K562 (cell line): ENCODE data around the gene PPM1H. TPM values are rescaled to one million over a fixed set of nuclear protein-coding genes. Genes with fewer than 3 reads are reported as not detected.

Source experiments
- ATAC-seq: fragments of 200-7000 bp; cut with Tn5 transposase; 3 replicates; pipeline ENCODE4 v1.9.1; 2020; ENCODE audit warnings: moderate library complexity
- BruUV-seq: library from RNA; stranded (reverse); fragments of 400-500 nt; replicated peaks from 2 replicates; lab custom pipeline; 2021; lab: Mats Ljungman, UMichigan
- CTCF ChIA-PET: fragments of 300-600 bp; formaldehyde crosslinking; extraction: SDS; loops from one replicate; lab custom pipeline; 2021; ENCODE audit warnings: low intra/inter-chr PET ratio; lab: Yijun Ruan, JAX
- POLR2A ChIA-PET: fragments of 300-600, 350-650 bp; sonication (Branson Sonifier 250); formaldehyde crosslinking; extraction: SDS; loops from one replicate; lab custom pipeline; 2021; ENCODE audit warnings: antibody characterized with exemption, inconsistent platforms; lab: Yijun Ruan, JAX
- DNase-seq, 4 experiments: peaks; one replicate each; pipeline versions ENCODE4 v3.0.0 to v3.0.0-alpha.2; 2011 to 2018; ENCODE audit warnings: low spot score in 3 of 4, mixed read lengths in 3 of 4; ENCODE audit errors: extremely low read depth in 1 of 4
- FAIRE-seq: peaks from 2 replicates; lab custom pipeline; 2011; peaks lifted over from hg19 to GRCh38; lab: Jason Lieb, UNC
- H2AFZ ChIP-seq: 2 replicates; pipeline ENCODE4 v1.6.0; 2011; ENCODE audit warnings: low read depth, low read length, control low read depth, inconsistent platforms
- H3K27ac ChIP-seq: fragments of 200-600 bp; 3 replicates; pipeline ENCODE4 v1.8.0; 2011; ENCODE audit warnings: low read depth, mild to moderate bottlenecking, control low read depth, inconsistent platforms, low read length, moderate library complexity, mixed read lengths; ENCODE audit errors: extremely low read depth
- H3K27me3 ChIP-seq, 2 experiments: fragments of 300-600 bp in 1 of 2; 2 replicates in 1 of 2; 3 replicates in 1 of 2; pipeline versions ENCODE4 v1.6.0 to v1.8.0; 2011; ENCODE audit warnings: inconsistent platforms in 2 of 2, low read length in 2 of 2, mild to moderate bottlenecking in 1 of 2, mixed read lengths in 1 of 2, moderate library complexity in 1 of 2; ENCODE audit not compliant: control insufficient read depth in 2 of 2, insufficient read depth in 2 of 2
- H3K36me3 ChIP-seq: fragments of 300-600 bp; 3 replicates; pipeline ENCODE4 v1.8.0; 2011; ENCODE audit warnings: mild to moderate bottlenecking, low read length, inconsistent platforms; ENCODE audit not compliant: control insufficient read depth, insufficient read depth
- H3K4me1 ChIP-seq, 2 experiments: fragments of 200-600 bp in 1 of 2; replicated peaks in 1 of 2; 2 replicates in 1 of 2; 3 replicates in 1 of 2; pipeline versions ENCODE4 v1.5.1 to v1.8.0; 2011; ENCODE audit warnings: inconsistent platforms in 2 of 2, low read length in 2 of 2, mild to moderate bottlenecking in 1 of 2, mixed read lengths in 1 of 2, moderate library complexity in 1 of 2; ENCODE audit not compliant: control insufficient read depth in 2 of 2, insufficient read depth in 2 of 2
- H3K4me2 ChIP-seq: 2 replicates; pipeline ENCODE4 v1.6.1; 2011; ENCODE audit warnings: low read length, control low read depth, inconsistent platforms, mixed read lengths; ENCODE audit not compliant: insufficient read depth
- H3K4me3 ChIP-seq: fragments of 200-600 bp; sonication (generic), shearing (Covaris generic); 2 replicates; pipeline ENCODE4 v1.5.1; 2016; ENCODE audit warnings: control low read depth, inconsistent platforms
- H3K79me2 ChIP-seq: fragments of 200-600 bp; 3 replicates; pipeline ENCODE4 v1.8.0; 2011; ENCODE audit warnings: low read length, inconsistent platforms; ENCODE audit not compliant: control insufficient read depth, insufficient read depth
- H3K9ac ChIP-seq, 2 experiments: 2 replicates each; pipeline versions ENCODE4 v1.6.0 to v1.6.1; 2011; ENCODE audit warnings: low read depth in 2 of 2, low read length in 2 of 2, control low read depth in 1 of 2, inconsistent platforms in 1 of 2, mild to moderate bottlenecking in 1 of 2, mixed read lengths in 1 of 2; ENCODE audit not compliant: insufficient read depth in 1 of 2
- H3K9me1 ChIP-seq: one replicate; pipeline ENCODE4 v1.6.0; 2011; ENCODE audit warnings: inconsistent platforms, mild to moderate bottlenecking, low read length, moderate library complexity; ENCODE audit not compliant: control insufficient read depth, insufficient read depth
- H3K9me3 ChIP-seq: replicated peaks from 2 replicates; pipeline ENCODE4 v1.5.1; 2011; ENCODE audit warnings: low read depth, low read length, inconsistent platforms; ENCODE audit not compliant: control insufficient read depth, insufficient read depth
- H4K20me1 ChIP-seq: replicated peaks from 2 replicates; pipeline ENCODE4 v1.6.1; 2011; ENCODE audit warnings: low read length, inconsistent platforms, mixed read lengths; ENCODE audit not compliant: control insufficient read depth, insufficient read depth
- ARID1B ChIP-seq: fragments of 450-650 bp; IDR thresholded peaks from 2 replicates; pipeline ENCODE4 v1.6.1; 2016; ENCODE audit warnings: antibody characterized with exemption, mild to moderate bottlenecking, inconsistent platforms
- CBX2 ChIP-seq: fragments of 200-600 bp; sonication (generic); IDR thresholded peaks from one replicate; pipeline ENCODE4 v1.6.1; 2012; ENCODE audit warnings: mild to moderate bottlenecking, low read length, inconsistent platforms; ENCODE audit not compliant: insufficient read depth, poor library complexity, severe bottlenecking
- CBX5 ChIP-seq: IDR thresholded peaks from 2 replicates; pipeline ENCODE4 v1.6.1; 2014; ENCODE audit warnings: low read depth, borderline replicate concordance
- ETS2 ChIP-seq: IDR thresholded peaks from 2 replicates; pipeline ENCODE4 v1.6.1; 2016; ENCODE audit warnings: borderline replicate concordance, missing genetic modification characterization, mild to moderate bottlenecking, moderate library complexity, missing compliant biosample characterization; ENCODE audit not compliant: poor library complexity, severe bottlenecking
- HMG20A ChIP-seq: fragments of 450-650 bp; formaldehyde crosslinking; conservative IDR thresholded peaks from 2 replicates; pipeline ENCODE4 v1.4.0; 2020; ENCODE audit warnings: mild to moderate bottlenecking, mixed read lengths
- HMGN3 ChIP-seq: IDR thresholded peaks from 2 replicates; pipeline ENCODE4 v1.6.1; 2011; ENCODE audit warnings: borderline replicate concordance, low read depth, mild to moderate bottlenecking, mixed read lengths, low read length; ENCODE audit not compliant: insufficient read length; ENCODE audit errors: extremely low read depth
- LARP7 ChIP-seq: fragments of 450-650 bp; IDR thresholded peaks from 2 replicates; pipeline ENCODE4 v1.6.1; 2016
- MCM2 ChIP-seq: fragments of 450-650 bp; IDR thresholded peaks from 2 replicates; pipeline ENCODE4 v1.6.1; 2017; ENCODE audit warnings: low read depth, mild to moderate bottlenecking
- MEF2D ChIP-seq: conservative IDR thresholded peaks from 2 replicates; pipeline ENCODE4 v1.6.1; 2016; ENCODE audit warnings: low read depth, missing genetic modification characterization, missing compliant biosample characterization
- RBBP5 ChIP-seq: fragments of 200-600 bp; sonication (generic); IDR thresholded peaks from 2 replicates; pipeline ENCODE4 v1.6.1; 2012; ENCODE audit warnings: borderline replicate concordance, mild to moderate bottlenecking, low read length, control low read depth, inconsistent platforms; ENCODE audit not compliant: insufficient read depth, poor library complexity, severe bottlenecking
- RBFOX2 ChIP-seq: fragments of 200-400 bp; formaldehyde crosslinking; IDR thresholded peaks from 2 replicates; pipeline ENCODE4 v1.6.1; 2017; ENCODE audit warnings: low read depth, mild to moderate bottlenecking, low read length, moderate library complexity
- RBM25 ChIP-seq: fragments of 200-400 bp; formaldehyde crosslinking; IDR thresholded peaks from 2 replicates; pipeline ENCODE4 v1.6.1; 2018; ENCODE audit warnings: low read length, low read depth, moderate library complexity; ENCODE audit not compliant: severe bottlenecking
- THRAP3 ChIP-seq: fragments of 450-650 bp; IDR thresholded peaks from 2 replicates; pipeline ENCODE4 v1.6.1; 2016; ENCODE audit warnings: mild to moderate bottlenecking, inconsistent platforms, borderline replicate concordance
- ZC3H11A ChIP-seq: IDR thresholded peaks from 2 replicates; pipeline ENCODE4 v1.6.1; 2012; ENCODE audit warnings: low read depth, low read length, improper control_type of control experiment
- ZNF124 ChIP-seq: sonication (generic); formaldehyde crosslinking; IDR thresholded peaks from 2 replicates; pipeline ENCODE4 v1.8.1; 2022; ENCODE audit warnings: missing genetic modification reagents
- ZNF384 ChIP-seq: IDR thresholded peaks from 2 replicates; pipeline ENCODE4 v1.6.1; 2012; ENCODE audit warnings: low read depth, low read length, improper control_type of control experiment
- ZNF668 ChIP-seq: fragments of 250-450 bp; sonication (Bioruptor Pico); IDR thresholded peaks from 2 replicates; pipeline ENCODE4 v1.8.0; 2022; ENCODE audit warnings: mild to moderate bottlenecking, inconsistent platforms
- WGBS: fragments of 100-300 bp; shearing (Covaris generic); methylation state at CpG from one replicate; pipeline ENCODE4 v1.1.6; 2016; ENCODE audit warnings: low coverage, mixed read lengths; ENCODE audit not compliant: insufficient coverage; ENCODE audit errors: missing lambda C conversion rate; 5-methylcytosine and 5-hydroxymethylcytosine counted together
- in situ Hi-C: fragments of 300-500 bp; cut with MboI; formaldehyde crosslinking; loops from 4 replicates; pipeline ENCODE4 v1.15.0; 2018; ENCODE audit warnings: inconsistent platforms, mixed read lengths
- intact Hi-C: fragments of 100-400 bp; cut with micrococcal nuclease; formaldehyde crosslinking; loops from 2 replicates; pipeline ENCODE4 v1.14.2; 2022
- polyA plus RNA-seq, 8 experiments: library from polyadenylated mRNA; depleted of rRNA in 4 of 8; stranded (reverse) in 5 of 8; unstranded in 3 of 8; fragments of >200 nt; fragmentation: Nextera tagmentation in 2 of 8; fragmentation: Illumina TruSeq in 1 of 8; extraction: Ambion mirVana in 2 of 8; extraction: Trizol in 1 of 8; gene quantifications; 2 replicates each; pipeline versions ENCODE4 v1.2.1 to v1.2.3, GENCODE V29; 2011 to 2014; ENCODE audit warnings: inconsistent platforms in 1 of 8, missing spikeins in 1 of 8
- total RNA-seq, 7 experiments: library from RNA; depleted of rRNA in 6 of 7; stranded (reverse); fragments of >200 nt in 6 of 7; fragmentation: Illumina TruSeq in 2 of 7; extraction: Trizol in 2 of 7; gene quantifications; 2 replicates each; pipeline versions ENCODE4 v1.2.1 to v1.2.3, GENCODE V29; 2011 to 2021; ENCODE audit warnings: low replicate concordance in 1 of 7
- TF ChIP-seq, protein P1 (sequence below): fragments of 250-450 bp; sonication (Bioruptor Pico); IDR thresholded peaks from 2 replicates; pipeline ENCODE4 v1.4.0; 2020; ENCODE audit warnings: mild to moderate bottlenecking, moderate library complexity

Gene PPM1H
- total and polyA plus RNA-seq, 9 of the 15 experiments (the other 6 are each of a cell fraction or from before 2014, with no cell fraction given), result 5.3 to 29.3 (median 11.3) TPM

DNA sequence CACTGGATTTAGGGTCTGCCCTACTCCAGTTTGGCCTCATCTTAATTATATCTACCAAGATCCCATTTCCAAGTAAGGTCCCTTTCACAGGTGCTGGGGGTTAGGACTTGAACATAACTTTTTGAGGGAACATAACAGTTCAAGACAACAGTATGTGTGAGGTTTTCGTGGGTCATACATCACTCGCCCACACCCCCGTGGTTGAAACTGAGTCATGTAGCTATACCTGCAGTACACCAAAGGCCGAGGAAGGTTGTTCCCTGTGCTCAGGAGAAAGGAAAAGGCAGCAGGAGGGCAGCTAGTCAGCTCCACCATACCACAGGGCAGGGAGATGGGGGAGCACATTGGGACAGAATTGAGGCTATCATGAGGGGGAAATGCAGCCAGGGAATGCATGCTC lies 167.0 kb downstream of the PPM1H start:
- CTCF ChIA-PET, result no interaction called here
- no TSS peak for BruUV-seq

DNA sequence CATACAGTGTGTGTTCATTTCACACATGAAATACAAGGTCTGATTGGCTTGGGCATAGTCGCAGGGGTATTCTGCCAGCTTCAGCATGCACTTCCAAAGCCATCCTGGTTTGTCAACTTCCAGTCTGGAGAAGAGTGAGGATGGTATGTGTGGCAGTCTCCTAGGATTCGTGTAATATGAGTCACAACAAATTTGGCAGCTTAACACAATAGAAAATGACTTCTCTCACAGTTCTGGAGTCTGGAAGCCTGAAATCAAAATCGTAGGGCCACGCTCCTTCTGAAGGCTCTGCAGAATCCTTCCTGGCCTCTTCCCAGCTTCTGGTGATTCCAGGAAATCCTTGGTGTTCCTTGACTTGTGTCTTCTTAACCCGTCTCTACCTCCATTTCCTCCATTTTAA lies 167.5 kb downstream of the PPM1H start:
- H3K9me1 ChIP-seq, result no peaks in the 10 kb centered on the region
- 49% methylated on average over 5 of the region's 5 CpGs for WGBS
- H2AFZ ChIP-seq, result no peak overlapping the region
- H3K79me2 ChIP-seq, result no peaks in the 10 kb centered on the region
- no peak overlapping the region for H3K4me2 ChIP-seq
- in situ Hi-C loops (no loop called here), intact Hi-C loops (no loop called here)
- no peaks in the 10 kb centered on the region for H3K4me1 ChIP-seq
- no peak for DNase-seq
- H3K36me3 ChIP-seq, result no peaks in the 10 kb centered on the region
- H3K4me3 ChIP-seq, result no peak overlapping the region
- no peak overlapping the region for H3K9ac ChIP-seq
- ATAC-seq, result no peak
- ChIA-PET POLR2A (interaction anchor here (1.1 kb wide), 1 partner anchor 20 kb away, joined by 3 read pairs; no protein-coding TSS in a partner anchor), CTCF (no interaction called here)
- H3K27me3 ChIP-seq, result peaks cover 0 to 3% of the 10 kb centered on the region in 2 experiments; a peak in 1 of 5 replicates
- H3K9me3 ChIP-seq, result no peaks in the 10 kb centered on the region
- no peaks in the 10 kb centered on the region for H4K20me1 ChIP-seq
- FAIRE-seq, result no peak
- BruUV-seq, result no TSS peak
- H3K27ac ChIP-seq, result no peak overlapping the region
- TF ChIP-seq ETS2 (tag), result no peak
- no peak for TF ChIP-seq ZNF384
- TF ChIP-seq HMG20A (CRISPR knock-in tag), result no peak
- TF ChIP-seq ZNF124, result no peak
- no peak for TF ChIP-seq HMGN3
- TF ChIP-seq, protein P1, sequence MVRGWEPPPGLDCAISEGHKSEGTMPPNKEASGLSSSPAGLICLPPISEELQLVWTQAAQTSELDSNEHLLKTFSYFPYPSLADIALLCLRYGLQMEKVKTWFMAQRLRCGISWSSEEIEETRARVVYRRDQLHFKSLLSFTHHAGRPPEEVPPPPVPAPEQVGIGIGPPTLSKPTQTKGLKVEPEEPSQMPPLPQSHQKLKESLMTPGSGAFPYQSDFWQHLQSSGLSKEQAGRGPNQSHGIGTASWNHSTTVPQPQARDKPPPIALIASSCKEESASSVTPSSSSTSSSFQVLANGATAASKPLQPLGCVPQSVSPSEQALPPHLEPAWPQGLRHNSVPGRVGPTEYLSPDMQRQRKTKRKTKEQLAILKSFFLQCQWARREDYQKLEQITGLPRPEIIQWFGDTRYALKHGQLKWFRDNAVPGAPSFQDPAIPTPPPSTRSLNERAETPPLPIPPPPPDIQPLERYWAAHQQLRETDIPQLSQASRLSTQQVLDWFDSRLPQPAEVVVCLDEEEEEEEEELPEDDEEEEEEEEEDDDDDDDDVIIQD, result no peak
- TF ChIP-seq LARP7, result no peak
- no peak for TF ChIP-seq RBM25
- TF ChIP-seq THRAP3, result no peak
- TF ChIP-seq MCM2, result no peak
- no peak for TF ChIP-seq CBX2
- TF ChIP-seq RBFOX2, result no peak
- TF ChIP-seq CBX5, result no peak
- TF ChIP-seq ARID1B, result no peak
- no peak for TF ChIP-seq ZNF668 (CRISPR knock-in tag)

More for the DNA sequence above, 167.0 kb downstream of the PPM1H start:
- in situ Hi-C loops, result no loop called here
- Histone ChIP-seq H2AFZ (no peak overlapping the region), H3K4me3 (no peak overlapping the region), H3K9me3 (no peaks in the 10 kb centered on the region), H3K9me1 (no peaks in the 10 kb centered on the region), H3K4me2 (no peak overlapping the region), H3K27me3 (peaks cover 0 to 3% of the 10 kb centered on the region in 2 experiments; a peak in 1 of 5 replicates), H3K4me1 (no peaks in the 10 kb centered on the region; a peak in 1 of 5 replicates), H4K20me1 (no peaks in the 10 kb centered on the region), H3K79me2 (no peaks in the 10 kb centered on the region), H3K36me3 (no peaks in the 10 kb centered on the region), H3K27ac (no peak overlapping the region), H3K9ac (no peak overlapping the region)
- ATAC-seq (no peak), FAIRE-seq (no peak), DNase-seq (no peak)
- WGBS, result 39% methylated on average over 4 of the region's 4 CpGs
- POLR2A ChIA-PET, result no interaction called here
- no peak for TF ChIP-seq RBBP5
- TF ChIP-seq ZC3H11A, result no peak
- TF ChIP-seq MEF2D (tag), result no peak
- intact Hi-C loops, result no loop called here
